Stimulated activated CD8-positive, alpha-beta memory T cell treated with anti-CD3 and anti-CD28 coated beads, Interleukin-12 subunit alpha, Interleukin-12 subunit beta, amount 100 ng/mL, for 4 hours (primary cell): ENCODE measurements around the gene MS4A14.
"Not testable (repeated sequence)": the region's sequence is repeated elsewhere in the genome, so short reads cannot be mapped to it uniquely, and the experiment has no call there.

ENCODE experiments used
- DNase-seq: peaks from one replicate; pipeline ENCODE4 v3.0.0-alpha.2; 2020; ENCODE audit warnings: low read depth

MS4A14 gene

GRCh38 chr11:60396382-60396781 lies at the start of gene MS4A14:
TSS of gene MS4A14 (plus strand) at chr11:60396459. CDS start at chr11:60396579, 120 bp downstream.
- no peak for DNase-seq

GRCh38 chr11:60347084-60347797 lies 49.0 kb upstream of the MS4A14 start:
- no peak for DNase-seq

GRCh38 chr11:60348116-60348515 lies 48.1 kb upstream of the MS4A14 start:
- no peak for DNase-seq

- no peak for DNase-seq
Observed at GRCh38 chr11:60349990-60350389, 46.3 kb upstream of the MS4A14 start.

GRCh38 chr11:60357771-60358170 lies 38.5 kb upstream of the MS4A14 start:
- no peak for DNase-seq

GRCh38 chr11:60360621-60361020 lies 35.6 kb upstream of the MS4A14 start:
- no peak for DNase-seq

GRCh38 chr11:60362241-60362640 lies 34.0 kb upstream of the MS4A14 start:
- DNase-seq = no peak

GRCh38 chr11:60363542-60364470 lies 32.5 kb upstream of the MS4A14 start:
- no peak for DNase-seq

GRCh38 chr11:60366262-60366904 lies 29.9 kb upstream of the MS4A14 start:
- not testable (repeated sequence) for DNase-seq

- DNase-seq = no peak
Observed at GRCh38 chr11:60367009-60367408, 29.2 kb upstream of the MS4A14 start.

- DNase-seq = no peak
Observed at GRCh38 chr11:60367896-60368295, 28.4 kb upstream of the MS4A14 start.

GRCh38 chr11:60370252-60370810 lies 25.9 kb upstream of the MS4A14 start:
- DNase-seq = no peak

GRCh38 chr11:60370811-60371298 lies 25.4 kb upstream of the MS4A14 start:
- no peak for DNase-seq

GRCh38 chr11:60371386-60371785 lies 24.9 kb upstream of the MS4A14 start:
- no peak for DNase-seq

- DNase-seq = no peak
Observed at GRCh38 chr11:60371854-60372253, 24.4 kb upstream of the MS4A14 start.

GRCh38 chr11:60372767-60373166 lies 23.5 kb upstream of the MS4A14 start:
- DNase-seq = no peak

GRCh38 chr11:60375316-60375715 lies 20.9 kb upstream of the MS4A14 start:
- no peak for DNase-seq

GRCh38 chr11:60376601-60377000 lies 19.7 kb upstream of the MS4A14 start:
- DNase-seq = no peak

GRCh38 chr11:60377401-60378136 lies 18.7 kb upstream of the MS4A14 start:
- no peak for DNase-seq

- no peak for DNase-seq
Observed at GRCh38 chr11:60378354-60378753, 17.9 kb upstream of the MS4A14 start, which contains the start of gene MS4A7. TSS of gene MS4A7 (plus strand) at chr11:60378532. CDS start at chr11:60383142, 4,610 bp downstream.

GRCh38 chr11:60389279-60389910 lies 6.9 kb upstream of the MS4A14 start:
- DNase-seq = no peak
